Activated naive CD8-positive, alpha-beta T cell treated with anti-CD3 and anti-CD28 coated beads, Interleukin-2, amount 50 U/mL, for 16 hours (primary cell): ENCODE measurements around the gene TENT5A.
"Not testable (repeated sequence)": the region's sequence is repeated elsewhere in the genome, so short reads cannot be mapped to it uniquely, and the experiment has no call there.

Experiments used
- DNase-seq: peaks from one replicate; pipeline ENCODE4 v3.0.0-alpha.2; 2020; ENCODE audit warnings: low read depth, low spot score

The TENT5A gene

GRCh38 chr6:81752084-81752920 is at the start of gene TENT5A:
Gene TENT5A, minus strand, starts transcription at chr6:81752681. Its CDS starts 540 bp downstream, at chr6:81752141.
- peak; percentile 67 for DNase-seq

GRCh38 chr6:81801489-81801888 is 49.0 kb upstream of the TENT5A start:
- DNase-seq: no peak

GRCh38 chr6:81800666-81801065 is 48.2 kb upstream of the TENT5A start:
- no peak for DNase-seq

- no peak for DNase-seq
Observed at GRCh38 chr6:81799323-81799722, 46.8 kb upstream of the TENT5A start.

GRCh38 chr6:81797591-81797990 is 45.1 kb upstream of the TENT5A start:
- DNase-seq: no peak

- no peak for DNase-seq
Observed at GRCh38 chr6:81795890-81796289, 43.4 kb upstream of the TENT5A start.

- DNase-seq: no peak
Observed at GRCh38 chr6:81793821-81794475, 41.5 kb upstream of the TENT5A start.

GRCh38 chr6:81792826-81793225 is 40.3 kb upstream of the TENT5A start:
- no peak for DNase-seq

GRCh38 chr6:81791756-81792155 is 39.3 kb upstream of the TENT5A start:
- DNase-seq: no peak

- no peak for DNase-seq
Observed at GRCh38 chr6:81790034-81790433, 37.6 kb upstream of the TENT5A start.

GRCh38 chr6:81789291-81789690 is 36.8 kb upstream of the TENT5A start:
- DNase-seq: no peak

- DNase-seq: no peak
Observed at GRCh38 chr6:81788748-81789147, 36.3 kb upstream of the TENT5A start.

GRCh38 chr6:81787313-81788068 is 35.0 kb upstream of the TENT5A start:
- DNase-seq: no peak

GRCh38 chr6:81786150-81786549 is 33.7 kb upstream of the TENT5A start:
- no peak for DNase-seq

- no peak for DNase-seq
Observed at GRCh38 chr6:81785377-81785776, 32.9 kb upstream of the TENT5A start.

GRCh38 chr6:81783893-81784292 is 31.4 kb upstream of the TENT5A start:
- no peak for DNase-seq

- DNase-seq: no peak
Observed at GRCh38 chr6:81781624-81782023, 29.1 kb upstream of the TENT5A start.

- no peak for DNase-seq
Observed at GRCh38 chr6:81777586-81778268, 25.2 kb upstream of the TENT5A start.

- not testable (repeated sequence) for DNase-seq
Observed at GRCh38 chr6:81776219-81776618, 23.7 kb upstream of the TENT5A start.

GRCh38 chr6:81774542-81774941 is 22.1 kb upstream of the TENT5A start:
- DNase-seq: no peak

- no peak for DNase-seq
Observed at GRCh38 chr6:81773887-81774286, 21.4 kb upstream of the TENT5A start.

- DNase-seq: no peak
Observed at GRCh38 chr6:81772741-81773140, 20.3 kb upstream of the TENT5A start.
